Chondrocyte (in vitro differentiated cells): ENCODE results near the gene CTDSP2. TPM values are rescaled to one million over a fixed set of nuclear protein-coding genes. Genes with fewer than 3 reads are reported as not detected.
"Not testable (repeated sequence)": the region's sequence is repeated elsewhere in the genome, so short reads cannot be mapped to it uniquely, and the experiment has no call there.

Source experiments
- DNase-seq: peaks from one replicate; pipeline ENCODE4 v3.0.0; 2021; ENCODE audit warnings: mixed read lengths, low spot score
- H3K27ac Mint-ChIP-seq: one replicate; pipeline ENCODE4 v1.8.0; 2021; ENCODE audit warnings: mild to moderate bottlenecking, moderate library complexity, mixed read lengths; ENCODE audit not compliant: unreplicated experiment
- H3K27me3 Mint-ChIP-seq: 2 replicates; pipeline ENCODE4 v1.8.0; 2021; ENCODE audit warnings: low read depth, mixed read lengths
- H3K36me3 Mint-ChIP-seq: 2 replicates; pipeline ENCODE4 v1.8.0; 2021; ENCODE audit warnings: low read depth, mixed read lengths
- H3K4me1 Mint-ChIP-seq: 2 replicates; pipeline ENCODE4 v1.8.0; 2021; ENCODE audit warnings: low read depth, mild to moderate bottlenecking, mixed read lengths
- H3K4me3 Mint-ChIP-seq: one replicate; pipeline ENCODE4 v1.8.0; 2021; ENCODE audit warnings: mild to moderate bottlenecking, moderate library complexity, mixed read lengths; ENCODE audit not compliant: unreplicated experiment
- H3K9me3 Mint-ChIP-seq: 2 replicates; pipeline ENCODE4 v1.8.0; 2021; ENCODE audit warnings: low read depth, mixed read lengths
- total RNA-seq: library from RNA; stranded (reverse); gene quantifications from 3 replicates; pipeline ENCODE4 v1.2.1, GENCODE V29; 2021
- TF ChIP-seq, protein P1 (sequence below): fragments of 200-600 bp; sonication (generic); IDR thresholded peaks from 2 replicates; pipeline ENCODE4 v1.5.0; 2021; ENCODE audit warnings: antibody characterized with exemption, mild to moderate bottlenecking, moderate library complexity

Gene CTDSP2
- total RNA-seq, 1 donor from 2014 or later: 113 TPM

DNA sequence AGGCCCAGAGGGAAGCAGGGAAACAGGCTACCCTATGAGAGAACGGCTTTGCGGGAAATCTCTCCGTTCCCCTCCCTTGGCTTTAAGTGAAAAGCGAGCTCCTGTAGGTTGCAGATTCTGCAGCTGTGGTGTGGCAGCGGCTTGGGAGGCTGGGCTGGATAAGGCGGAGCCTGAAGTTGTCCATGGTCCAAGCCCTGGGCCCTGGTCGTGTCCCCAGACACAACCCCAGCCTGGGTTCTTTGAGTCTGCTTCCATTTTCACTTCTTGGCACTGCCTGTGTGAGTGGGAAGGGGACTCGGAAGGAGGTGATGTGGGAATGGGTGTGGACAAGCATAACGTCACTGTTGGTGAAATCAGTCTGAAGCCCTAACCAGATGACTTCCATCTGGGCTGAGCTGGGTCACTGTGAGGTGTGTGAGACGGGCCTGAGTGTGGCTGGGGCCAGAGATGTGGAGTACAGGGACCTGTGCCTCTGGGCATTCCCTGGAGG lies 43.0 kb upstream of the CTDSP2 start:
- H3K4me1 Mint-ChIP-seq: peaks cover 78% of the 10 kb centered on the region

DNA sequence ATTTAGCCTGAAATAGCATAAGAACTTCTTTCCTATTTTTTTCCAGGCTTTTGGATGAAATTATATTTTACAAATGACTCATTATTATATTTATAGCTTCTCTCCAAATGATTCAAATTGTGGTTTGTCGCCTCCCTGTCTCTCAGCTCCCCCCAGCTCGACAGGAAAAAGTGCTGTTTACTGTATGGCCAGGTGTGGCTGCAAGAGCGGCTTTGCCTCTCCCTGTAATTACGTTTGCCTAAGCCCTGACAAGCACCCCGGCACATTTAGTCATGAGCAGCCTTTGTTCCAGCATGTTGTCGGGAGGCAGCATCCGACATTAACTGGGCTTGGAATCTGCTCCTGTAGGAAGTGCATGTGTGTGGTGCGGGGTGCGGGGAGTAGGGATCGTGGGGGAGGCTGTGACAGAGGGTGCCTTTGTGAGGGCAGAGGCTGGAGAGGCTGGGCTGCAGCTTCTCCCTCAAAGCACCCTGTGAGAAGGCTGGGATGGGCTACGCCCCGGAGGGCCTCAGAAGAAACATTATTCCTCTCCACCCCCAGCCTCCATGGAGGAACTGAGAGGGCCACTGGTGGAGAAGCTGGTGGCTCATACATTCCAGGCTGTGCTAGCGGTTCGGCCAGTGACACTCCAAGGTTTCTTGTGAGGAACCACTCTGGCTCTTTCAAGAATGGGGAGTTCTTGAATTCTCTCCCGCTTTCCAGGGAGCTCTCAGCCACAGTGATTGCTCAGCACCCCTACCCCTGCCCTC lies 42.1 kb upstream of the CTDSP2 start:
- Mint-ChIP-seq H3K4me3 (peak overlapping the region; percentile 34), H3K27ac (peak overlapping the region; percentile 97), H3K27me3 (no peaks in the 10 kb centered on the region), H3K4me1 (peaks cover 68% of the 10 kb centered on the region), H3K9me3 (peaks cover 3% of the 10 kb centered on the region), H3K36me3 (peaks cover 3% of the 10 kb centered on the region)
- no peak for DNase-seq
- TF ChIP-seq, protein P1, sequence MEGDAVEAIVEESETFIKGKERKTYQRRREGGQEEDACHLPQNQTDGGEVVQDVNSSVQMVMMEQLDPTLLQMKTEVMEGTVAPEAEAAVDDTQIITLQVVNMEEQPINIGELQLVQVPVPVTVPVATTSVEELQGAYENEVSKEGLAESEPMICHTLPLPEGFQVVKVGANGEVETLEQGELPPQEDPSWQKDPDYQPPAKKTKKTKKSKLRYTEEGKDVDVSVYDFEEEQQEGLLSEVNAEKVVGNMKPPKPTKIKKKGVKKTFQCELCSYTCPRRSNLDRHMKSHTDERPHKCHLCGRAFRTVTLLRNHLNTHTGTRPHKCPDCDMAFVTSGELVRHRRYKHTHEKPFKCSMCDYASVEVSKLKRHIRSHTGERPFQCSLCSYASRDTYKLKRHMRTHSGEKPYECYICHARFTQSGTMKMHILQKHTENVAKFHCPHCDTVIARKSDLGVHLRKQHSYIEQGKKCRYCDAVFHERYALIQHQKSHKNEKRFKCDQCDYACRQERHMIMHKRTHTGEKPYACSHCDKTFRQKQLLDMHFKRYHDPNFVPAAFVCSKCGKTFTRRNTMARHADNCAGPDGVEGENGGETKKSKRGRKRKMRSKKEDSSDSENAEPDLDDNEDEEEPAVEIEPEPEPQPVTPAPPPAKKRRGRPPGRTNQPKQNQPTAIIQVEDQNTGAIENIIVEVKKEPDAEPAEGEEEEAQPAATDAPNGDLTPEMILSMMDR: no peak

More for the DNA sequence above, 43.0 kb upstream of the CTDSP2 start:
- Mint-ChIP-seq H3K4me3 (peak overlapping the region; percentile 28), H3K9me3 (no peaks in the 10 kb centered on the region), H3K36me3 (no peaks in the 10 kb centered on the region), H3K27ac (peak overlapping the region; percentile 97), H3K27me3 (no peaks in the 10 kb centered on the region)
- TF ChIP-seq, protein P1: no peak
- DNase-seq: no peak

GRCh38 chr12:57887631-57888408 lies 41.3 kb upstream of the CTDSP2 start:
- peak overlapping the region; percentile 97 for H3K27ac Mint-ChIP-seq
- peaks cover 5% of the 10 kb centered on the region for H3K9me3 Mint-ChIP-seq
- TF ChIP-seq, protein P1: no peak
- H3K4me1 Mint-ChIP-seq: peaks cover 63% of the 10 kb centered on the region
- no peaks in the 10 kb centered on the region for H3K27me3 Mint-ChIP-seq
- DNase-seq: no peak
- H3K36me3 Mint-ChIP-seq: peaks cover 4% of the 10 kb centered on the region
- peak overlapping the region; percentile 34 for H3K4me3 Mint-ChIP-seq

GRCh38 chr12:57886964-57887363 lies 40.4 kb upstream of the CTDSP2 start:
- not testable (repeated sequence) for H3K27me3 Mint-ChIP-seq, DNase-seq, H3K36me3 Mint-ChIP-seq, H3K9me3 Mint-ChIP-seq
- peak overlapping the region; percentile 24 for H3K4me3 Mint-ChIP-seq
- peak overlapping the region; percentile 74 for H3K27ac Mint-ChIP-seq
- H3K4me1 Mint-ChIP-seq: peaks cover 56% of the 10 kb centered on the region

- Mint-ChIP-seq H3K9me3 (peaks cover 5% of the 10 kb centered on the region), H3K27me3 (no peaks in the 10 kb centered on the region), H3K36me3 (peaks cover 5% of the 10 kb centered on the region), H3K4me3 (peak overlapping the region; percentile 24), H3K4me1 (peaks cover 53% of the 10 kb centered on the region), H3K27ac (peak overlapping the region; percentile 74)
- no peak for DNase-seq
- TF ChIP-seq, protein P1: no peak
Measured at GRCh38 chr12:57886542-57886941, 40.0 kb upstream of the CTDSP2 start.
